Transverse colon (tissue), 4 donors: ENCODE measurements around the gene GATM.

ENCODE experiments used
- CTCF ChIP-seq, 5 experiments: fragments of 200-600 bp in 3 of 5; fragments of 450-650 bp in 2 of 5; sonication (generic) in 3 of 5; IDR thresholded peaks; 1 replicate in 2 of 5; 2 replicates in 3 of 5; pipeline ENCODE4 v1.5.1; 2016 to 2017; ENCODE audit warnings: antibody characterized with exemption in 5 of 5, inconsistent platforms in 3 of 5, mild to moderate bottlenecking in 2 of 5, moderate library complexity in 1 of 5
- EP300 ChIP-seq: sonication (generic); formaldehyde crosslinking; IDR thresholded peaks from one replicate; pipeline ENCODE4 v1.6.1; 2017; ENCODE audit warnings: antibody characterized with exemption, low read depth
- POLR2AphosphoS5 ChIP-seq, 3 donors: sonication (generic); formaldehyde crosslinking; IDR thresholded peaks; one replicate each; pipeline ENCODE4 v1.6.1; 2016; ENCODE audit warnings: antibody characterized with exemption in 3 of 3

GRCh38 chr15:45377609-45378148 lies 665 bp downstream of the GATM start:
- TF ChIP-seq POLR2AphosphoS5 (IDR thresholded peaks at IDR 0.05) (no peak), EP300 (no peak), CTCF (IDR thresholded peaks at IDR 0.05) (no peak)
